ENCODE results near the gene UNC5A.

UNC5A gene

DNA sequence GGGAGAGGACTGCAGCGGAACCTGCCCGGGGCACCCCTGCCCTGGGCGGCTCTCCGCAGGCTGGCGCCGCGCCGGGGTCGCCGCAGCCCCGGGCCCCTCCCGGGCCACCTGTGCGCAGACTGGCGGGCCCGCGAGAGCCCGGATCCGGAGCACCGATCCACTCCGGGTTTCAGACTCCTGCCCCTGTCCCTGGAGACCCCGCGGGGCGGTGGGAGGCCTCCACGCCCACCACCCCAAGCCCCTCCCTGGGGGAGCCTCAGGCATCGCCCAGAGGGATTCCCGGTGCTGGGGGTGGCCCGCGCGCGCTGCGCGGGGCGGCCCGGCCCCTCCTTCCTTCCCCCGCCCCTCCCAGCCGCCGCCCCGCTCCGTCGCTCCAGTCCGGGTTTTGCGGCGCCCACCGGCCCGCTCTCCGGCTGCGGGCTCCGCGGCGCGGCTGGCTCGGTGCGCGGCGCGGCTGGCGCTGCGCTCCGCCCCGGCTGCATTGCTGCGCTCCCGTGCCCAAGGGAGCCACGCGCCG lies at the start of gene UNC5A:
Gene UNC5A, plus strand, starts transcription at position 479 of the 517 bp plus-strand sequence. CDS start 192 bp downstream, outside the sequence.
- TF ChIP-seq, protein P1, sequence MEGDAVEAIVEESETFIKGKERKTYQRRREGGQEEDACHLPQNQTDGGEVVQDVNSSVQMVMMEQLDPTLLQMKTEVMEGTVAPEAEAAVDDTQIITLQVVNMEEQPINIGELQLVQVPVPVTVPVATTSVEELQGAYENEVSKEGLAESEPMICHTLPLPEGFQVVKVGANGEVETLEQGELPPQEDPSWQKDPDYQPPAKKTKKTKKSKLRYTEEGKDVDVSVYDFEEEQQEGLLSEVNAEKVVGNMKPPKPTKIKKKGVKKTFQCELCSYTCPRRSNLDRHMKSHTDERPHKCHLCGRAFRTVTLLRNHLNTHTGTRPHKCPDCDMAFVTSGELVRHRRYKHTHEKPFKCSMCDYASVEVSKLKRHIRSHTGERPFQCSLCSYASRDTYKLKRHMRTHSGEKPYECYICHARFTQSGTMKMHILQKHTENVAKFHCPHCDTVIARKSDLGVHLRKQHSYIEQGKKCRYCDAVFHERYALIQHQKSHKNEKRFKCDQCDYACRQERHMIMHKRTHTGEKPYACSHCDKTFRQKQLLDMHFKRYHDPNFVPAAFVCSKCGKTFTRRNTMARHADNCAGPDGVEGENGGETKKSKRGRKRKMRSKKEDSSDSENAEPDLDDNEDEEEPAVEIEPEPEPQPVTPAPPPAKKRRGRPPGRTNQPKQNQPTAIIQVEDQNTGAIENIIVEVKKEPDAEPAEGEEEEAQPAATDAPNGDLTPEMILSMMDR (conservative IDR thresholded peaks at IDR 0.05; ENCODE audit: low read depth, low read length) = no peak
- DNase-seq (ENCODE audit: low read depth) = no peak
- H3K4me3 ChIP-seq (ENCODE audit: low read length) = peak within 1 kb of the TSS; percentile 20

DNA sequence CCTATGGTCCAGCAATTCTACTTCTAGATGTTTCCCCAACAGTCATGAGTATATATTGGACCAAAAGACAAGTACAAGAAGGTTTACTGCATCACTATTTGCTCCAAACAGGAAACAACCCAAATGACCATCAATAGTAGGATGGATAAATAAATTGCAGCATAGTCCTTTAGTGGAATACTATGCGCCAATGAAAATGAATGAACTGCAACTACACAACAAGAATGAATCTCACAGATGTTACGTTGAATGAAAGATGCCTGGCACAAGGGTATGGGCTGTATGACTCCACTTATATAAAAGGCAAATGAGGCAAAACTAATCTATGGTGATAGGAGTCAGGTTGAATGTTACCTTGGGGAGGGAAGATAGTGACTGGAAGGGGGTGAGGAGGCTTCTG lies 48.6 kb upstream of the UNC5A start:
- no peak for DNase-seq (ENCODE audit: low read depth)

DNA sequence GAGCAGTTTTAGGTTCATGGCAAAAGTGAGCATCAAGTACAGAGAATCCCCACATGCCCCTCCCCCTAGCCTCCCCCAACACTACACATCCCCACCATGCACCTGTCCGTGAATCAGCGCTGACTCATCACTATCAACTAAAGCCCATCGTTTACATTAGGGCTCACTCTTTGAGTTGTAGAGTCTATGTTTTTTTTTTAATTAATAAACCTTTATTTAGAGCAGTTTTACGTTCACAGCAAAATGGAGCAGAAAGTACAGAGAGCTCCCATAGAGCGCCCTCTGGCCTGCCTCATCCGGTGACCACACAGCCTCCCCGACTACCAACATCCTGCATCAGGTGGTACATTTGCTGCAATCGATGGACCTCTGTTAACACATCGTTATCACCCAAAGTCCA lies 47.9 kb upstream of the UNC5A start:
- no peak overlapping the region for H3K4me3 ChIP-seq (ENCODE audit: low read length)
- TF ChIP-seq, protein P1 (conservative IDR thresholded peaks at IDR 0.05; ENCODE audit: low read depth, low read length) = no peak
- no peak for DNase-seq (ENCODE audit: low read depth)

More for the DNA sequence above, 48.6 kb upstream of the UNC5A start:
- TF ChIP-seq, protein P1 (conservative IDR thresholded peaks at IDR 0.05; ENCODE audit: low read depth, low read length) = no peak
- no peak overlapping the region for H3K4me3 ChIP-seq (ENCODE audit: low read length)

- no peak for DNase-seq (ENCODE audit: low read depth)
- H3K4me3 ChIP-seq (ENCODE audit: low read length) = no peak overlapping the region
- TF ChIP-seq, protein P1 (conservative IDR thresholded peaks at IDR 0.05; ENCODE audit: low read depth, low read length) = no peak
Measured at GRCh38 chr5:176765687-176766086, 44.7 kb upstream of the UNC5A start.

DNA sequence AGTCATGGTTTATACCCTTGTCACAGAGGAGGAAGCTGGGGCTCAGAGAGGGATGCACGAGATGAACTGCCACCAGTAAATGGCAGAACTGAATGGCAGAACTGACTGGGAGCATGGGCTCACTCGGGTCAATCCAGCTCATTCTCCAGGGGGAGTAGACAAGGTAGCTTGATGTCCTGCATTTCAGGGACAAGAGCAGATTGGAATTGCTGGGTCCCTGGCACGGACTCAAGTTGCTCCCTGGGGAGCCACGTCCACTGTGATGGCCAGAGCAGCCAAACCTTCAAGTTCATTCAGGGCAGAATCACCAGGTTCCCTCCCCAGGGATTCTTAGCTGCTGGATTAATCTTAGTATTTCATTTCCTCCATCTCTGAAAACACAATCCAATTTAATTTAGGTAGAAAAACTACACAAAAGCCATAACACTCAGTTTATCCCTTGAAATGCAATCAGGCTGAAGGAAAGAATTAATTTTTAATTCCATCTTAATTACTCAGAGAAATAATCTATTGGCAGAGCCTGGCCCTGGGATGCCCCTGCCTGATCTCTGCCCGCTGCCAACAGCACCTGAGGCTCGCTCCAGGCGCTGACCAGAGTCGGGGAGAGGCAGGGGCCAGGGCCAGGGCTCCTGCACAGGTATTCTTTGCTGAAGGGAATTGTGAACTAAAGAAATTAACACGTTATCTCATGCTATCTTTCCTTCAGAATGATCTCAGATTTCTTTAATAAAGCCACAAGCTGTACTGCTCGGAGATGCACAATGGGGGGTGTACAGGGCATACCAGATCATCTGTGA lies 42.0 kb upstream of the UNC5A start:
- TF ChIP-seq, protein P1 (conservative IDR thresholded peaks at IDR 0.05; ENCODE audit: low read depth, low read length) = no peak
- no peak for DNase-seq (ENCODE audit: low read depth)

GRCh38 chr5:176769911-176770310 lies 40.4 kb upstream of the UNC5A start:
- no peak overlapping the region for H3K4me3 ChIP-seq (ENCODE audit: low read length)
- TF ChIP-seq, protein P1 (conservative IDR thresholded peaks at IDR 0.05; ENCODE audit: low read depth, low read length) = no peak

More for the DNA sequence above, 42.0 kb upstream of the UNC5A start:
- no peak overlapping the region for H3K4me3 ChIP-seq (ENCODE audit: low read length)

GRCh38 chr5:176770431-176770830 lies 39.9 kb upstream of the UNC5A start:
- no peak overlapping the region for H3K4me3 ChIP-seq (ENCODE audit: low read length)
- TF ChIP-seq, protein P1 (conservative IDR thresholded peaks at IDR 0.05; ENCODE audit: low read depth, low read length) = no peak
- DNase-seq (ENCODE audit: low read depth) = no peak

More at GRCh38 chr5:176769911-176770310, 40.4 kb upstream of the UNC5A start:
- no peak for DNase-seq (ENCODE audit: low read depth)
